Activated effector memory CD4-positive, alpha-beta T cell treated with Interleukin-2 at 50 U/mL for 16 hours (primary cell): ENCODE measurements around the gene CACNB3.

Source experiments
- DNase-seq: peaks from one replicate; pipeline ENCODE4 v3.0.0-alpha.2; 2020

Gene CACNB3

DNA sequence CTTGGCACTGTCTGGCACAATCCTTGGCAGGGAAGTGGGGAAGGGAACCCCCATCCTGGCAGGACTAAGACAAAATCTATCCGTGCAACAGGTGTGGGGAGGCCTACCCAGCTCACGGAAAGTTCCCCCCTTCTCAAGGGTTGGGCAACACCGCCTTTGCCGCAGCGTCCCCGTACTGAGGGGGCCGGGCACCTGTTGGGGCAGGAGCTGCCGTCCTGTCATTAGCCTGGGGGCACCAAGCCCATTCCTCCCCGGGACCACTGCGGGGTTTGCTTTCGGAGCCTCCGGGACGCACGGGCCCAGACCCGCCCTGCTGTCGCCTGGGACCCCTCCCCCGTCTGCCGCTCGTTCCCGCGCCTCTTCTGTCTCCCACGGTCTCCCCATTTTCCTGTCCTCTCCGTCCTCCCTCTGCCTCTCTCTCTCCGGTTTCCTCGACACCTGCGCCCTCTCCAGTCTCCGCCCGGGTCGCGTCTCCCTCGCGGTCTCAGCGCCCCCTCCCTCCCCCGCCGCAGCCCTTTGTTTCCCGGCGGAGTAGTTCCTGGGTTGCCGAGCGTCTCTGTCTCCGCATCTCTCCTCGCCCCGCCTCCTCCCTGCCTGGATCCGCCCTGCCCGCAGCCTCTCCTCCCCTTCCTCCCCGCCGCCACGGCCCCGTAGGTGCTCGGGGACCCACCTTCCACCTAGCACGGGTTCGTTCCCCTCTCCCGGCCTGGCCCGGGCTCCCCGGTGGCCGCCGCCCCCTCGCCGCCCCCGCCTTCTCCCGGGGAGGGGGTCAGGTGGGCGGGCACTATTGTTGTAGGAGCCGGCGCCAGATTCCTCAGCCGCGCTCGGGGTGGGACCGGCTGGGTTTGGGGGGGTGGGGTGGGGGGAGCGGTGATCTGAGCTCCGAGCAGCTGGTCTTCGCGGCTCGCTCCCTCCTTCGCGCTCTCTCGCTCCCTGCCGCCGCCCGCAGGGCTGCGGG is at the start of gene CACNB3:
TSS of gene CACNB3 (plus strand) at position 624 of the 958 bp plus-strand sequence. CDS start 434 bp downstream, outside the sequence.
- DNase-seq = peak; percentile 73

DNA sequence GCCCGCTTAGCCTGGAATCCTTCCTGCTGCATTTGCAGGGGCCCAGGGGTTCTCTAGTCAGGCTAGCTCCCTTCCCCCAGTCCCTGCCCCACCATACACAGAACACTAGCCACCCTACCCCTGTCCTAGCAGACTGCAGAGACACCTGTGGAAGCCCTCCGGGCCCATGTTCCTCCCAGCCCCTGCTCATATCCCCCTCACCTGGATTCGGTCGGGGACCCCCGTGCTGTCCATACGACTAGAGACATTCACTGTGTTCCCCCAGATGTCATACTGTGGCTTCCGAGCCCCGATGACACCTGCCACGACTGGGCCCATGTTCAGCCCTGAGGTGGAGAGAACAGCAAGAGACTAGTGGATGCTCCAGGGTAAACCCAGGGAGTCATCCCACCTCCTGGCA is 49.6 kb upstream of the CACNB3 start:
- no peak for DNase-seq

DNA sequence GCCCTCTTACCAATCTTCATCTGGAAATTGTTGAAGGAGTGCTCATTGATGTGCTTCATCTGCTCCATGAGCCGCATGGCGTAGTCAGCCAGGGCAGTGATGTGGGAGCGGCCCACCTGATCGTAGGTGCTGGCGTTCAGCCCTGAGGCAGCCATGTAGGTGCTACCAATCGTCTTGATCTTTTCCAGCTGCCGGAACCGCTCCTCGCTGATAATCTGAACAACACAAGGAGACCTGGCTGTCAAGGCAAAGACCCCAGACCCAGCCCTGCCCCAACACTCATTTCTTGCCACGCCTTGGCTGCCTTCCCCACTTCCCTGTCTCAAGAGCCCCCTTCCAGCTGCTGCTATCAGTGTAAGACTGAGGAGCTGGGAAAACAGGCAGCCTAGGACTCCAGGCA is 47.5 kb upstream of the CACNB3 start:
- no peak for DNase-seq

DNA sequence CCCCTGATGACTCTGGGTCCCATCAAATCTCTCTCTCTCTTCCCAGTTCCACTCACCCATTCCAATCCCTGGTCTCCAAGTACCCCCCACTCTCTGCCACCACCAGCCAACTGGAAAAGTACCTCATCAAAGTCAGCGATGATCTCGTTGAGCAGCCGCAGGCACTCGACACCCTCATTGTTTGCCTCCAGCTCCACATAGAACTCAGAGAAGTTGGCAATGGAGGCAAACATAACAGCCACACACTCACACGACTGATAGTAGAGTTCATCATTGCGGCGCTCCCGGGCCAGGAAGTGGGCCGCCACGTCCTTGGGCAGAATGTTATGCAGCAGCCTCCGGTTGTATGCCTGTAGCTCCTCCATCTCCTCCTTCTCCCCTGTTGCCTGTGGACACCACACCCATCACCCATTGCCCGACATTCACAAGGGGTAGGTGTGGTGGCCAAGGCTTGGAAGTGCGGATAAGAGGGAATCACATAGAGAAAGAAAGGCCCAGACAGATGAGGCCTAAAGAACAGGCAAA is 46.6 kb upstream of the CACNB3 start:
- no peak for DNase-seq

DNA sequence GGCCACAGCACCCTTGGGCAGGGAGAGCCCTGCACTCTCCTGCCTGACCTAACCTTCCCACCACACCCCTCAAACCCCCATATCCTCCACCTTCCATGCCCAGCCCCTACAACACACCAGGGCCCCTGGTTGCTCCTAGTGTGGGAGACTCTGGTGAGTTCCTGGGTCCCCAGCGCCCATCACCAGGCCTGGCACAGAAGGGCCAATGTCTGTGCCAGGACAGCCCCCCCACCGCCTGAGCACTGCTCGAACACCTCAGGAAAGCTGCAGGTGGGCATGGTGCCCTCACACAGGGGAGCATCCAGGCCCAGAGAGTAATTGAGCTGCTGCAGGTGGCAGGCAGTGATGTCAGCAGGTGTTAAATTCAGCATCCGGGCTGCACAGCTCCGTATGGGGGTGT is 44.6 kb upstream of the CACNB3 start:
- no peak for DNase-seq

DNA sequence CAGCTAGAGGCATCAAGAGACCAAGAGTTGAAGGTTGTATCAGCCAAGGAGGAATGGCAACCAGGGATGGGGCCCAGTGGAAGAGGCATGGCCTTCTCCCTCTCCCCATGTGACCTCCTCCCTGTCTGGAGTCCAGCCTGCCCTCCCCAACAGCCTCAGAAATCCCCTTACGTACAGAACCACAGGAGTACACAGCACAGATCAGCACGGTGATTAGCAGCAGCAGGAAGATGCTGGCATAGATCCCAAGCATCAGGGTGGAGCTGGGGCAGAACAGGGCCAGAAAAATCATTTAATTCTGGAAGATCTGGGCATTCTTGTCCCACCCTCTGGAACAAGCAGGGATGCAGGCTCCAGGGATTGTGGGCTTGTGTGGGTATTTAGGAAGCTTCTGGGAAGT is 43.8 kb upstream of the CACNB3 start:
- DNase-seq = no peak

DNA sequence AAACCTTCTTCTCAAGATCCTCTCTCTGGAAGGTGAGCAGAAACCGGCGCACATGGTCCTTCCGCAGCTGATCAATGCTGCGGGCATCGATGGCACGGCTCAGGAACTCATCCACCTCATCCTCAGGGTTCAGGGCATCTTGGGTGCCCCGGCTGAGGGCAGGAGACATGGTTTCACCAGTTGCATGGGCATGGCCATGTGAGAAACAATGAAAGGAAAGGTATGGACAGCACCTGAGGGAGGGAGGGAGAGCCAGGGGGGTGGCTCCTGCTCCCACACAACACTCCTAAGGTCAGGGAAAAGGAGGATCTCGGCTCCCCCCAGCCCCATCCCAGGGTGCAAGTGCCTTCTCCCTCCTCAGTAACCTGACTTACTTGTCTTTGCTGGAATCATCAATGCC is 43.0 kb upstream of the CACNB3 start:
- DNase-seq = no peak

DNA sequence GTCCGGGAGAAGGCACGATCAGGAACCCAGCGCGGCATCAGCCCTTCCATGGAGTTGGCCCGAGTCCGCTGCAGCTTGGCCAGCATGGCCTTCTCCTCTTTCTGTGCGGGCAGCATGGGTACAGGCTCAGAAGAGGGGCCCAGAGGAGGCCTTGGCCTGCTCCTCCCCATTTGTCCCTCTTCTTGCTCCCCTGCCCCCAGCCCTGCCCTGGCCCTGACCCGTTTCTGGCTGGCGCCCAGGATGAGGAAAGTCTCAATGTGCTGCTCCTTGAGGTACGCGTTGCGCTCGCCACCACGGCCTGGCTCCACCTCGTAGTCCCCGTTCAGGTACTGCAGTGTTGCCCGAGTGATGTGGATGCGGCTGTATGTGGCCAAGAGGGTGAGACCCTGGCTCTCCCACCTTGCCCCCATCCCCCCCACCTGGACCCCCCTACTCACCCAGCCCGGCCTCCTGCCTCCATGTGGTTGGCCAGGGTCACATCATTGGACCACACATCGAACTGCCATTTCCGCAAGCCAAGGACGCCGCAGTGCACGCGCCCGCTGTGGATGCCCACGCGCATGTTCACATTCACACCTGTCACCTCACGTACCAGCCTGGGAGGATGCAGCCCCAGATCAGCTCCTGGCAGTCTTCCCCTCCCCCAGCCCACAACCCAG is 42.2 kb upstream of the CACNB3 start:
- DNase-seq = no peak

DNA sequence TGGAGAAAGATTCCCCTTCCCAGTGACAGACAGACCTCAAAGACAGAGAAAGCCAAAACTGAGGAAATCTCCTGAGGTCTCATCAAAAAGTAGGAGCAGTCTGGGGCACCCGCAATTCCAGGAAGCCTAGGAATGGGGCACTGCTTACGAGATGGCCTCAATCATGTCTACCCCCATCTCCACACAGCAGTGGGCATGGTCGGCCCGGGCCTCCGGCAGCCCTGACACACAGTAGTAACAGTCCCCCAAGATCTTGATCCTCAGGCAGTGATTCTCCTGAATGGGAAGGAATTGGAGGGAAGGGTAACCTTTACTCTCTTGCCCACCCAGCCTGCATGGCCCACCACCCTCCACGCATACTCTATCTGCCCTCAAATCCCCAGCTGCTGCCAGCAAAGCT is 41.3 kb upstream of the CACNB3 start:
- no peak for DNase-seq

DNA sequence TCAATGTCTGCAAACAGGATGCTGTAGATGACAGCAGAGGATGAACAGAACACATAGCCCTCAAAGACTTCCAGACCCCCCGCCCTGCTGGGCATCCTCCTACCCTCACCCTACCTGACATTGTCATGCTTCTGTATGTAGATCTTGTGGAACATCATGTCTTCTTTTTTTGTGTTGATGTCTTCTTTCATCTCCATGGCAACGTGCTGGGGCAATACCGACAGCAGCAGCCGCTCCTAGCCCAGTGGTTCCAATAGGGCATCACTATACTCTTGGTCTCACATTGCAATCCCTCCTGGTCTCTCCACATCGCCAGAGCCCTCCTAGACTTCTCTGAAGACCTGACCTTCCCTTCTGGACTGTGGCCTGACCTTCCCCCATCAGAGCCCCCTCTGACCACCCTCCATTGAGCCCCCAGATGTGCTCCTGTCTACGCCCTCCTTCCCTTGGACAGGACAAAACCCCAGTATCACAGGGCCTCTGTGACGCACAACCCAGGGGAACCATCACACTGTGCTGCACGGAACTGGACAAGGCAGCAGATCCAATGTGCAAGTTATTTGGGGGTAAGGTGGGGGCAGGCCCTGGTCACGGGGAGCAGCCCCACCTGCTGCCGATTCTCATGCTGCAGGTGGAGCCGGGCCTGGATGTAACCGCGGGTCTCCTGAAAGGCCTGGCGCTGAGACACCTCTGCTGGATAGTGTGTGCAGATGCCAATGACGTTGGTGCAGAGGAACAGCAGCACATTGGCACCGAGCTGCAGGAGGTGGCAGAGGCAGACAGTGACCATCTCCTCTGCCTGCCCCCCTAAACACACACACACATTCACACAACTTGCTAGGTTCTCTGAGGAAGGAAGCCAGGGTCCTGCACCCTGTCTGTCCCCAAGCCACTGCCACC is 40.5 kb upstream of the CACNB3 start:
- DNase-seq = no peak

DNA sequence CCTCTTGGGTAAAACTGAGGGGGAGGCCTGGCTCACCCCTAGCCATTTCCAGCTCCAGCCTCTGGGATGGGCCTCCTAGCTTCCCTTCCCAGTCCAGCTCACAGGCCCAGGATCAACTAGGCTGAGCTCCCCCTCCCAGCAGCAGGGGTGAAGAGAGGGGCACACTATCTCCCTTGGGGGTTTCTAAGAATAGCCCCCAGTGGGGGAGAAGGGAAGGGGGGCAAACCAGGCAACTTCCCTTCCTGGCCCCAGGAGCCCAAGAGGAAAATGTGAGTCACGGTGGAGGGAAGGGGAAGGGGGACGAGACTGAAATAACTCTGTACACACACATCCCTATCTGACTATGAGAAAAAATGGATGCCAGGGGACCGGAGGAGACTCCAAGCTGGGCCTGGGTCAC is 38.4 kb upstream of the CACNB3 start:
- DNase-seq = no peak

DNA sequence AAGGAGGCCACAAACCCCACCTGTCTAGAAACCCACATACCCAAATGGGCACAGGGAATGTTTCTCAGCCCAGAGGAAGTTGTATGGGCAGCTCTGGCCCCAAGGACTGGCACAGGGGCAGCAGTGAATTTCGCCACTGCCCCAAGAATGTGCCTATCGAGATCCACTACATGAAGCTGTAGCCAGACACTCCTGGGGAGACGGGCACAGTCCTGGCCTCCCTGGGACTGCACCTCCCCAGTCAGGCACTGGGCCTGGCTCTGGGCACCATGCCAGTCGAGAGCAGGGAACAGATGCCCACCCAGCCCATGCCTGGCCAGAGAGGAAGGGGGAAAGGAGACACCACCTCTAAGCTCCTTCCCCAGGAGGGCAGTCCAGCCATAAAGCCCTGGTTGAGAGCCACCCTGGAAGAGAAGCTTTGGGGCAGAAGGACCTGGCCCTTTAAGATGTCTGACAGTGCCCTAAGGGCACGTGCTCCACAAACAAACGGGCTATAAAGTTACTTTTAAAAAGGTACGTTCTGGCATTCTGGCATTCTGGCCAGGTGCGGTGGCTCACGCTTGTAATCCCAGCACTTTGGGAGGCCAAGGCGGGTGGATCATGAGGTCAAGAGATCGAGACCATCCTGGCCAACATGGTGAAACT is 37.8 kb upstream of the CACNB3 start:
- no peak for DNase-seq

DNA sequence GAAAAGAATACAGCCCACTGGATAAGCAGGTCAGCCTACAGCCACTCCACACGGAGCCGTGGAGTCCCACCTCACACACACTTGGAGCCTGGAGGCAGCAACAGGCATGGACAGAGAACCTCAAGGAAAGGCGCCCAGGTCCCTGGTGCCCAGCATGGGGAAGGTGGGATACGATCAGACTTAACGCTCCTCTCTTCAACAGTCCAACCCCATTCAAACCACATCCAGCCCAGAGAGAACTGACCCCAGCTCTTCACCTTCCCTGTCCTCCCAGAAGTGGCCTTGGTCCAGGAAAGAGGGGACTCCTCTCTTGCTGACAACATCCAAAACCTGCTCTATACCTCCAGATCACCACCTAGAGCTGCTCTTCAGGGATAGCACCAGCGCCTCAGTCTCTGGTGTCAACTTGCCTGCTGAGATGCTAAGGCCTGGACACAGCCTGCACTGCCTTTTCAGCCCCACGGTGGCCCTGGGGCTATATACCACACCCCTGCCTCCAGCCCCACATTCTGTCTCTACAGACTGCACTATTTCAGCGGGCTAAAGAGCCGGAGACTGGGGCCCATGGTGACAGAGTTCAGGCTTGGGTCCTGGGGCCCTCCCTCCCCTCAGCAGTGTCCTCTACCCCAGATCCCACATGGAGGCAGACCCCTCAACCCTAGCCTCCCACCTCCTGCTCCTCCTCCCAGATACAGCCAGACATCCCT is 36.4 kb upstream of the CACNB3 start:
- no peak for DNase-seq

DNA sequence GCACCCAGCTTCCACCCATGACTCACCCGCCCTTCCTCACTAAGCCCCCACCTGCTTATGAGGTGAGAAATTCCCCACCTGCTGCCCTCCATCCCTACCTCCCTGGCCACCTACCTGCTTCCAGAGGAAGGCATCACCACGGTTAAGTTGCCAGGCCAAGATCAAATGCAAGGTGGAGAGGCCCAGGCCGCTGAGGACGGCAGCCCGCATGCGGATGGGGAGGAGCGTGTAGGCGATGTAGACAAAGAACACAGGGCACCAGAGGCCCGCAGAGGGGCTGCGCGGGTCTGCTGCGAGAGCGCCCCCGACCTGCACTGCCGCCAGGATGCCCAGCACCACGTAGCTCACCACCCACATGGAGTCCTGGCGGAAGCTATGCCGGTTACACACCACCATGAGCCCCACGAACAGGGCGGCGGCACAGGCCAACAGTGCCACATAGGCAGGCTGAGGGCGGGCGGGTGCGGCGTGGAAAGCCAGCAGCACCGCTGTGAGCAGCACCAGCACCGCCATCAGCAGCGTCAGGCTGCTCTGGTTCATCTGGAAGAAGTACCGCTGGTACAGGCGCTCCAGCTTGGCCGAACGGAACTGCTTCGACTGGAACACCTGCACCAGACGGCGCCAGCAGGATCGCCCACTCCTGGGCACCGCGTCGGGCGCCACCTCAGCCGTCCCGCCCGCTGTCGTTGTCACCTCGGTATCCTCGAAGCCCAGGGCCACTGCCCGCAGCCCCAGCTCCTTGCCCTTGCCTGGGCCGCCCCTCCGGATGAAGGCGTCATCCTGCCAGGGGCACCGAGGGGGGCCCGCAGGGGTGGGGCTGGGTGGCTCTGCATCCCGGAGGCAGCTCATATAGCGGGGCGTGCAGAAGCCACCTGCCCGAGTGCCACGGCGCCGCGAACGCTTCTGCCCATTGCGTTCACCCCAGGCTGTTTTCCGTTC is 35.6 kb upstream of the CACNB3 start:
- no peak for DNase-seq

DNA sequence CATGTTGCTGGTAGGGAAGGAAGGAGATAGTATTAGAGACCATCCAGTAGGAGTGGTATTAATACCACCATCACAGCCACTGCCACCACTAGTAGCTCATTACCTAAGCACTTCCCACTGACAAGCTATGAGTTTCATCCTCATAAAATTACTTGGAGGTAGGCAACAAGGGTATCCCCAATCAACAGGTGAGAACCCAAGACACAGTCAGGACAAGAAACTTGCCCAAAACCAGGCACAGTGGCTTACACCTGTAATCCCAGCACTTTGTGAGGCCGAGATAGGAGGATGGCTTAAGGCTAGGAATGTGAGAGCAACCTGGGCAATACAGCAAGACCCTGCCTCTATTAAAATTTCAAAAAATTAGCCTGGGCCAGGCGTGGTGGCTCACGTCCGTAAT is 34.9 kb upstream of the CACNB3 start:
- DNase-seq = no peak

DNA sequence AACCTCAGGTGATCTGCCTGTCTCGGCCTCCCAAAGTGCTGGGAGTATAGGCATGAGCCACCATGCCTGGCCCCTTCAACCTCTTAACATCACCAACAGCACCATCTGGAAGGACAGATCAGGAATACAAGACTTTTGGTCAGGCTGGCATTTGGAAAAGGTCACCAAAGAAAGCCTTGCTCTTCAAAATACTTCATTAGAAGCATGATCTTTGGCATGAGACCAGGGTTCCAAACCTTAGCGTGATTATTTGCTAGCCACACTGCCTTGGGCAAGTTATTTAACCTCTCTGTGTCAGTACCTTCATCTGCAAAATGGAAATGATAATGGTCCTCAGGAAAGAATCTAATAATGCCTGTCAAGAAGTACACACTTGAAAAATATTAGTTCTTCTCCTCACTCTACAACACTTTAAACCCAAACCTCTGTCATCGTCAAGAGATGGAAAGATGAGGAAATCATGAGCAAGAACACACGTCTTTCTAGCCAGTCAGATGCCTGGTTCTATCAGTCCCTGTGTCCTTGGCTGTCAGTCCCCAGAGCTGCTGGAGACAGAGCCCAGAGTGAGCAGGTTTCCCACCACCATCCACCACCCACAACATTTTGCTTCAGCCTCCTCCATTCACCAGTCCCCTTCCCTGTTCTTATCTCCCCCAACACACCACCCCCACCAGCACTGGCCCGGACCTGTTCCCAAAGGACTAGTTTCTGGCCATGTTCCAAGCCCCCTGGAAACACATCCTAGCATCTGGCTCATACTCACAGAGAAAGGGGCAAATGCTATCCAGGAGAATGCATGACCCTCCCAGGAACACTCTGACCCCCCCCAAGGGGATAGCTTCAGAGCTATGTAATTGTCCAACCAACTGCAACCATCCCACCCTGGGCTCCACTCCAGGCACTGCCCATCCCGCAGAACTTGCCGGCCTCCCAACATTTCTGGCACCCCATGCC is 31.4 kb upstream of the CACNB3 start:
- no peak for DNase-seq

DNA sequence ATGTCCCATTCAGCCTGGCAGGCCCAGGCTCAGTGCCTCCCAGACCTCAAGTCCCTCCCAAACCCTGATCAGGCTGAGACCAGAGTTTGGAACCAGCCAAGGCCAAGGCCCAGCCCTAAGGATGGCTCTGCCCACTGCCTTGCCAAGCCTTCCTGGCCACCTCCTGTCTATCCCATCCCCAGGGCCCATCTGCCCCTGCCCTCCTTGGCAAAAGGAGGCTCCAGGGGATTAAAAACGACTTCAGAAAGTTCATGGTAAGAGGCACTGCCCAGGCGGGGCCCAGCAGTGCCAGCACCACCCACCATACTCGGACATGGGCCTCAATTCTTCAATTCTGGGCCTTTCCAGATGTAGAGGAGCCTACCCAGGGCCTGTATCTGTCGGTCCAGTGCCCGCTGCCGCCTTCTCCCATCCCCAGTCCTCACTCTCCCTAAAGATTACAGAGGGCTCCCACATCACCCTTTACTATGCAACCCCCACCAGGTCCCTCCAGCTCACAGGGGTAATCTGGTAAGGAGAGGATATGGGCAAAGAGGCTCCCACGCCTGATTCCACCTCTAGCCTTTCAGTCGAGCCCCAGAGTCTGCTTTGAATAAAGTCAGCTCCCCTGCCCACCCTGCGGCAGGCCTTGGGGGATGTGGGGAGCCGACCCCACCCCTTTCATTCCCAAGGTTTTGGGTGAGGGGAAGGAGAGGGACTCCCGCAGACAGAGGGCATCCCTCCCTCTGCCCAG is 30.3 kb upstream of the CACNB3 start:
- no peak for DNase-seq

DNA sequence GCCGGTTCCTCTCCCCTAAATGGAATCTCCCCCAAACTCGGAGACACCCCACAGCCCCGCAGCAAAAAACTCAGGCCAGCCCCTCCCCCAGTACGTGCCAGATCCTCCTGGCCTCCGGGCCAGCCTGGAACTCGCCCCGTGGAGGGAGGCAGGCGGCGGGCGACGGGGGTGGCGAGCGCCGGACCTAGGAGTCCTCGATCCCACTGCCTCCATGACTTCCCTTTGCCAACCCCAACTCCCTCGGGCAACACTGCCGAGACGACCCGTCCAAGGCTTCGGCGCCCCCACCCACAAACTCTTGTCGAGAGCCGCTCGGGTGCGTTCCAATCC is 29.8 kb upstream of the CACNB3 start:
- no peak for DNase-seq
